Vagina (tissue), 2 donors: ENCODE measurements around the gene IL23R.

Experiments
- POLR2A ChIP-seq, 2 donors: fragments of 450-650 bp; IDR thresholded peaks; one replicate each; pipeline ENCODE4 v1.6.1; 2017; ENCODE audit warnings: antibody characterized with exemption in 2 of 2, mild to moderate bottlenecking in 2 of 2, moderate library complexity in 2 of 2
- POLR2AphosphoS5 ChIP-seq, 2 donors: sonication (generic); formaldehyde crosslinking; IDR thresholded peaks; one replicate each; pipeline ENCODE4 v1.9.0; 2017; ENCODE audit warnings: antibody characterized with exemption in 2 of 2, mild to moderate bottlenecking in 2 of 2, low read depth in 1 of 2; ENCODE audit not compliant: insufficient read depth in 1 of 2

DNA sequence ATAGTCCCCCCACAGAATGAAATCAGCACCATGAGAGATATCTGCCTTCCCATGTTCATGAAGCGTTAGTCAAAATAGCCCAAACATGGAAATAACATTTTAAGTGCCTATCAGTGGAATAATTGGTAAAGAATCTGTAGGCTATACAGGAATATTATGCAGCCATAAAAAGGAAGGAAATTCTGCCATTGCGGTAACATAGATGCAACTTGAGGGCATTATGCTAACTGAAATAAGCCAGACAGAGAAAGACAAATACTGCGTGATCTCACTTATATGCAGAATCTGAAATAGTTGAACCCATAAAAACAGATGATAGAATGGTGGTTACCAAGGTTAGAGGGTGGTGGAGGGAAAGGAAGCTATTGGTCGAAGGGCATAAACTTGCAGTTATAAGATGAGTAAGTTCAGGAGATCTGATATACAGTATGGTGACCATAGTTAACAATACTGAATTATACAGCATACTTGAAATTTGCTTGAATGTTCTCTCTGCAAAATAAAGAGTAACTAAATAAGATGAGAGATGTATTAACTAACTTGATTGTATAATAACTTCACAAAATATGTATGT lies 699 bp upstream of the IL23R start:
- TF ChIP-seq POLR2A (IDR thresholded peaks at IDR 0.05) (no peak), POLR2AphosphoS5 (IDR thresholded peaks at IDR 0.05; ENCODE audit: insufficient read depth in 1 of 2, low read depth in 1 of 2) (no peak)
